HFF-Myc (cell line): ENCODE data around the gene SARNP.
A peak's percentile ranks its signal among the peaks of the same experiment; 100 is the strongest.

Experiments
- DNase-seq: peaks from one replicate; pipeline ENCODE4 v3.0.0-alpha.2; 2011; ENCODE audit warnings: low read depth; ENCODE audit errors: extremely low read depth
- H3K4me3 ChIP-seq: replicated peaks from 2 replicates; pipeline ENCODE4 v1.5.1; 2011; ENCODE audit warnings: low read depth, mild to moderate bottlenecking, control low read depth, low read length
- CTCF ChIP-seq: IDR thresholded peaks from 2 replicates; pipeline ENCODE4 v1.5.1; 2012; ENCODE audit warnings: mild to moderate bottlenecking, low read depth, low read length, control low read depth; ENCODE audit errors: missing control alignments

Gene SARNP

GRCh38 chr12:55818140-55818728, 710 bp upstream of the SARNP start:
- no peak for TF ChIP-seq CTCF
- no peak for DNase-seq
- peak overlapping the region; percentile 84 for H3K4me3 ChIP-seq

- H3K4me3 ChIP-seq, result peak overlapping the region; percentile 84
- TF ChIP-seq CTCF, result no peak
- no peak for DNase-seq
These were observed 611 bp downstream of the SARNP start for GRCh38 chr12:55816881-55817344.

GRCh38 chr12:55815473-55815872, 2.1 kb downstream of the SARNP start:
- peak overlapping the region; percentile 84 for H3K4me3 ChIP-seq
- no peak for TF ChIP-seq CTCF
- no peak for DNase-seq

GRCh38 chr12:55814257-55814656, 3.3 kb downstream of the SARNP start:
- TF ChIP-seq CTCF, result no peak
- DNase-seq, result no peak
- H3K4me3 ChIP-seq, result no peak overlapping the region

- no peak for TF ChIP-seq CTCF
- H3K4me3 ChIP-seq, result no peak overlapping the region
- no peak for DNase-seq
These were observed 5.4 kb downstream of the SARNP start for GRCh38 chr12:55812088-55812487.

- no peak for DNase-seq
- H3K4me3 ChIP-seq, result no peak overlapping the region
- TF ChIP-seq CTCF, result no peak
These were observed 8.2 kb downstream of the SARNP start for GRCh38 chr12:55809274-55809673.

- DNase-seq, result no peak
- TF ChIP-seq CTCF, result no peak
- H3K4me3 ChIP-seq, result no peak overlapping the region
These were observed 10.5 kb downstream of the SARNP start for GRCh38 chr12:55806982-55807381.
